LHCN-M2 (cell line): Measurements from ENCODE around the gene PCTP. TPM values are rescaled to one million over a fixed set of nuclear protein-coding genes. Genes with fewer than 3 reads are reported as not detected.
A peak's percentile ranks its signal among the peaks of the same experiment; 100 is the strongest.

ENCODE experiments used
- DNase-seq: peaks from one replicate; pipeline ENCODE4 v3.0.0-alpha.2; 2012; ENCODE audit warnings: low read depth
- polyA plus RNA-seq: library from polyadenylated mRNA; unstranded; fragments of >200 nt; gene quantifications from one replicate; pipeline ENCODE4 v1.2.1, GENCODE V29; 2012; ENCODE audit warnings: missing spikeins
- total RNA-seq: library from RNA; depleted of rRNA; stranded (reverse); fragments of >200 nt; gene quantifications from 2 replicates; pipeline ENCODE4 v1.2.3, GENCODE V29; 2014; rRNA removed

The PCTP gene
- total RNA-seq: 19.8 and 20.2 TPM in 2 replicates
- 11.2 TPM for polyA plus RNA-seq

- peak; percentile 94 for DNase-seq
These were observed at the start of gene PCTP for GRCh38 chr17:55750750-55751657. TSS of gene PCTP (plus strand) at chr17:55751051. CDS start at chr17:55751104, 53 bp downstream.

GRCh38 chr17:55702150-55702549, 48.7 kb upstream of the PCTP start:
- no peak for DNase-seq

GRCh38 chr17:55704401-55704800, 46.5 kb upstream of the PCTP start:
- DNase-seq: no peak

GRCh38 chr17:55705847-55706246, 45.0 kb upstream of the PCTP start:
- no peak for DNase-seq

- no peak for DNase-seq
These were observed 43.8 kb upstream of the PCTP start for GRCh38 chr17:55706808-55707773.

GRCh38 chr17:55708175-55708974, 42.5 kb upstream of the PCTP start:
- peak; percentile 8 for DNase-seq

- no peak for DNase-seq
These were observed 41.4 kb upstream of the PCTP start for GRCh38 chr17:55709440-55709839.

- DNase-seq: no peak
These were observed 40.9 kb upstream of the PCTP start for GRCh38 chr17:55709984-55710383.

GRCh38 chr17:55710410-55710809, 40.4 kb upstream of the PCTP start:
- DNase-seq: peak; percentile 80

- peak; percentile 31 for DNase-seq
These were observed 39.9 kb upstream of the PCTP start for GRCh38 chr17:55710829-55711496.

- no peak for DNase-seq
These were observed 33.4 kb upstream of the PCTP start for GRCh38 chr17:55717432-55717831.

- DNase-seq: peak; percentile 74
These were observed 32.7 kb upstream of the PCTP start for GRCh38 chr17:55717898-55718735.

GRCh38 chr17:55720919-55721836, 29.7 kb upstream of the PCTP start:
- no peak for DNase-seq

GRCh38 chr17:55722016-55722736, 28.7 kb upstream of the PCTP start:
- DNase-seq: no peak

- DNase-seq: peak; percentile 92
These were observed 27.9 kb upstream of the PCTP start, which contains the start of gene TMEM100 for GRCh38 chr17:55722742-55723487. TSS of gene TMEM100 (minus strand) at chr17:55722864. CDS start at chr17:55721070, 1,794 bp downstream.

GRCh38 chr17:55723488-55723848, 27.4 kb upstream of the PCTP start:
- DNase-seq: no peak

- peak; percentile 94 for DNase-seq
These were observed 24.4 kb upstream of the PCTP start for GRCh38 chr17:55726440-55726839.
